GM12874 (cell line): ENCODE data around the gene VASN.

Experiments
- TF ChIP-seq, protein P1 (sequence below): IDR thresholded peaks from 2 replicates; pipeline ENCODE4 v1.5.1; 2011; ENCODE audit warnings: low read depth, mild to moderate bottlenecking, control low read depth, low read length, moderate library complexity; ENCODE audit not compliant: insufficient read depth

VASN gene

DNA sequence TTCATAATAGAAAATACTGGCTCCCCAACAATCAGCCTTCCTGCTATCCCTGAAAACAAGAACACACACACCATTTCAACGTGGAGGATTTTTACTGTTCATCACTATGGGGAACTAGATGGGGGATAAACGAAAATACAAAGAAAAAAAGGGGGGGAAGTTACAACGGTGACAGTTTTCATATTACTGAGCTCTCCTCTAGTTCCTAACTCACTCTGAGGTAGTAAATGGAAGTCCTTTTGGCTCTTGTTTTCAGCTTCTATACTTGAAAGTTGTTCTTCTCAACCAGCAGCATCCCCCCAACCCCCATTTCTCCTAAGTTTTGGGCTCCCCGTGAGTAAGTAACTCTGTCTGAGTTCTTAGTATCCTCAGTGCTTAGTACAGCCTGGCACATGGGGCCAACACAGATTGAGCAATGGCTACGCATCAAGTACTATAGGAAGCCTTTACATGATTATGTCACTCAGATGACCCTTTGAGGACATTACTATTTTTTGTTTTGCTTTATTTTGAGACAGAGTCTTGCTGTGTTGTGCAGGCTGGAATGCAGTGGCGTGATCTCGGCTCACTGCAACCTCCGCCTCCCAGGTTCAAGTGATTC, 49.0 kb downstream of the VASN start:
- TF ChIP-seq, protein P1, sequence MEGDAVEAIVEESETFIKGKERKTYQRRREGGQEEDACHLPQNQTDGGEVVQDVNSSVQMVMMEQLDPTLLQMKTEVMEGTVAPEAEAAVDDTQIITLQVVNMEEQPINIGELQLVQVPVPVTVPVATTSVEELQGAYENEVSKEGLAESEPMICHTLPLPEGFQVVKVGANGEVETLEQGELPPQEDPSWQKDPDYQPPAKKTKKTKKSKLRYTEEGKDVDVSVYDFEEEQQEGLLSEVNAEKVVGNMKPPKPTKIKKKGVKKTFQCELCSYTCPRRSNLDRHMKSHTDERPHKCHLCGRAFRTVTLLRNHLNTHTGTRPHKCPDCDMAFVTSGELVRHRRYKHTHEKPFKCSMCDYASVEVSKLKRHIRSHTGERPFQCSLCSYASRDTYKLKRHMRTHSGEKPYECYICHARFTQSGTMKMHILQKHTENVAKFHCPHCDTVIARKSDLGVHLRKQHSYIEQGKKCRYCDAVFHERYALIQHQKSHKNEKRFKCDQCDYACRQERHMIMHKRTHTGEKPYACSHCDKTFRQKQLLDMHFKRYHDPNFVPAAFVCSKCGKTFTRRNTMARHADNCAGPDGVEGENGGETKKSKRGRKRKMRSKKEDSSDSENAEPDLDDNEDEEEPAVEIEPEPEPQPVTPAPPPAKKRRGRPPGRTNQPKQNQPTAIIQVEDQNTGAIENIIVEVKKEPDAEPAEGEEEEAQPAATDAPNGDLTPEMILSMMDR: no peak

DNA sequence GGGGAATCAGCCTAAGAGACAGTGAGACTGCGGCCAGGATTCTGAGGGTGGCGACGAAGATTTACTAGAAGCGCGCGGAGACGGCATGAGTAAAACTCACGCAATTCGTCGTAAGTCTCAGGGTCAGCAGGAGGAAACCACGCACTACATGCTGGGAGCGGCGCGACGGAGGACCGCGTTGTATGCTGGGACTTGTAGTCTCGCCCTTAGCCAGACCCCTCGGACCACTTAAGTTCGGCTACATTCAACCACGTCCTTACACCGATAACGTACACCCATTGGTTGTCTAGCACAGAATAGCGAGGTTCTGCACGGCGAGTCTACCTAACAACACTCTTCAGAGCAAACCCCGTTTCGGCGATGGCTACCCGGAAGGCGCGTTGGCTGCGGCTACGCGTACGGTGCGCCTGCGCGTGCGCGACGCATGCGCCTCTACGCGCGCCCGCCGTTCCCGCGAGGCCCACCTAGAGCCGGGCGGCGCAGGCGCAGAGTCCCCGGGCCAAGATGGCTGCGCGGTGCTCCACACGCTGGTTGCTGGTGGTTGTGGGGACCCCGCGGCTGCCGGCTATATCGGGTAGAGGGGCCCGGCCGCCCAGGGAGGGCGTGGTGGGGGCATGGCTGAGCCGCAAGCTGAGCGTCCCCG, 53.9 kb downstream of the VASN start, which contains the start of gene DNAJA3:
Gene DNAJA3, plus strand, starts transcription at position 491 of the 643 bp plus-strand sequence. Its CDS starts 14 bp downstream, at position 505.
- TF ChIP-seq, protein P1: no peak

DNA sequence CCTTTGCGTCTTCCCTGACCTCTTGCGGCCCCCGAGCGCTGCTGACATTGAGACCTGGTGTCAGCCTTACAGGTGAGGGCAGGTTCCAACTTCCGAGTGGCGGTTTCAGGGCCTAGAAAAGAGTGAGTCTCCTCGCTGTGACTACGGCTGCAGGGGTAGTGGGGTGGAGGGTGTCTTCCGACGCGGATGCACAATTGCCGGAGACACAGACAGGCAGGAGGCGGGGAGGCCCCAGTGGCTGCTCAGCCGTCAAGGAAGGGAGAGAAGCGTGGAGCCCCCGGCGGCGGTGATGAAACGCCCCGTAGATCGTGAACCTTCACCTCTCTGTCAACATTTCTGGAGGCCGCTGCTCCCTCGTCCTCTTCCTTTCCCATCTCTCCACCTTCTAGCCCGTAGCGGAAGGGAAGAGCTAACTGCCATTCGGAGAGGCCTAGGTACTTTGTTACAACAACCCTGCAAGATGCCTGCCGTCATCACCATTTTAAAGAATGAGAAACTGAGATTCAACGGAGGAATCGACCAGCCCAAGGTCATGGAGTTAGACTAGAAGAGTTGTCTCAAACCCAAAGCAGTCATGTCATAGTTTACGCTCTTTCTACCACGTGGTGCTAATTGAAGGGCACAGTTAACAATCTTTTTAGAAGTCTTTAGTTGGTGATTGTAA, 54.5 kb downstream of the VASN start:
- TF ChIP-seq, protein P1: no peak

DNA sequence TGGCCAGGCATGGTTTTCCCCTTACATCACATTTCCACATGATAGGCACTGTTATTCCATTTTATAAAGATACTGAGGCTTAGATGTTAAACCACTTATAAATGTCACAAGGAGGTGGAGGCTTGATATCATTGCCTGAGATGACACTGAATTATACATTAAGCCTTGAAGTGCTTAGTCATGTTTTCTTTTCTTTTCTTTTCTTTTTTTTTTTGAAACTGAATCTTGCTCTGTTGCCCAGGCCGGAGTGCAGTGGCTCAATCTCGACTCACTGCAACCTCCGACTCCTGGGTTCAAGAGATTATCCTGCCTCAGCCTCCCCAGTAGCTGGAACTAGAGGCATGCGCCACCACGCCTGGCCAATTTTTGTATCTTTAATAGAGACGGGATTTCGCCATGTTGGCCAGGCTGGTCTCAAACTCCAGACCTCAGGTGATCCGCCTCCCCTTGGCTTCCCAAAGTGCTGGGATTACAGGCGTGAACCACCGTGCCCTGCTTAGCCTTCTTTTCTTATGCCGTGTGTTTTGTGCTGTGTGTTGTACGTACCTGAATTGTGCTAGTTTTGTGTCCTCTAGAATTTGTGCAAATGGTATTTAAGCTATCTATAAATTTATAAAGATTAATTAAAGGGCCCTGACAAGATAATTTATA, 55.2 kb downstream of the VASN start:
- TF ChIP-seq, protein P1: no peak

DNA sequence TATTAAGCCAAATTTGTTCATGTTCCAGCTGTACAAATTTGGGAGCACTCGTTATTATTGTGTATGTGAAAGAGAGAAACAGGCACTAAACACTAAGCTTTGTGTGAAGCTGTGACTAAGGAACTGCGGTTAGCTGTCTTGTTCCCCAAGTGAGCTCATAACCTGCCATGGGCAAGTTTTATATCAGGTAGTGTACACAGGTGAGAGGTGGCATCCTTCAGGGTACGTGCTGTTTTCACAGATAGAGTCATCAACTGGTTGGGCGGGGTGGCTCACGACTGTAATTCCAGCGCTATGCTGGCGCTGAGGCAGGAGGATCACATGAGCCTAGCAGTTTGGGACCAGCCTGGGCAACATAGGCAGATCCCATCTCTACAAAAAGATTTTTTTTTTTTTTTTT, 56.9 kb downstream of the VASN start:
- TF ChIP-seq, protein P1: no peak

DNA sequence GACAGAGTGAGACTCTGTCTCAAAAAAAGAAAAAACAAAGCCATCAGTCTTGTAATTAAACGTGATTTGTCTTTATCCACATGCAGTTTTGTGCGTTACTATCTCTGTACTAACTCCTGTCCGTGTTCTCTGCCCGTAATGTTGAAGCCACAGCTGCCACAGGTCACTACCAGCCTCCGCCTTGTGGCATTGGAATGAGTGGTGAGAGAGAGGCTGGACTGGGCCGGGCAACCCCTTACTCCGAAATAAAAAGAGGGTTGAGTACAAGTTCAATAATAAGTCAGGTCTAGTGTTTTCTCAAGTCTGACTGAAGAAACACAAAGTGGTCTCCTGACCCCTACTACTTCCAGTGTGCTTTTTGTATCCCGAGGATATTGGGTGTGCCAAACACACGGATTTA, 59.4 kb downstream of the VASN start:
- TF ChIP-seq, protein P1: no peak
